Bone marrow (tissue), 2 donors: ENCODE measurements around the gene PLEKHS1.
"Not testable (repeated sequence)": the region's sequence is repeated elsewhere in the genome, so short reads cannot be mapped to it uniquely, and the experiment has no call there.

Source experiments
- DNase-seq, 2 donors: peaks; one replicate each; lab custom pipeline; 2025; lab: John Stamatoyannopoulos, UW

The PLEKHS1 gene

DNA sequence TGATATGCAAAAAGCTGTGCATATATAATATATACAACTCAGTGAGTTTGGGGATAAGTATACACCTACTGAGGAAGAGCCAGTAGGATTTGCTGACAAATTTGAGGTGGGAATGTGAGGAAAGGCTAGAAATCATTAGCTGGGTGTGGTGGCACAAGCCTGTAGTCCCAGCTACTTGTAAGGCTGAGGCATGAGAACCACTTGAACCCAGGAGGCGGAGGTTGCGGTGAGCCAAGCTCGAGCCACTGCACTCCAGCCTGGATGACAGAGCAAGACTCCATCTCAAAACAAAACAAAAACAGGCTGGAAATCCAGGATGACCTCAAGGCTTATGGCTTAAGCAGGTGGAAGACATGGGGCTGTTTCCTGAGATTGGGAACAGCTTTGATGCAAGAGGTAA, 10.6 kb upstream of the PLEKHS1 start:
- DNase-seq: no peak

DNA sequence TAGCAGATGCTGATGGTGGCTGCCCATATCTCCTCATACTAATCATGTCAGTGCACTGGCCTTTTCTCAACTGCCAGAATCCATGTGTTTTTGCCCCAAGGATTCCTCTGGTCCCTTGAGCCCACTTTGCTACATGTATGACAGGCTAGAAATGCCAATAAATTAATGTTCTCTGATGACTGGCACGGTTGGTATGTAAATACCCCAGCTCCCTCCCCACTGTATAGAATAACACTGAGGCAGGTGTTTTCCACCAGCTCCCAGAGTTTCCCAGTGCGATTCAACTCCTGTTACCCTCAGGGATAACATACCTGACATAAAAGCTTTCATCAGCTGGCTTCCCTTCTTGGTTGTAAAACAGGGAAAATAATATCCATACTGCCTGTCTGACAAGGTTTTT, 9.0 kb upstream of the PLEKHS1 start:
- DNase-seq: no peak

- no peak for DNase-seq
These were observed 7.9 kb upstream of the PLEKHS1 start for GRCh38 chr10:113743594-113743993.

DNA sequence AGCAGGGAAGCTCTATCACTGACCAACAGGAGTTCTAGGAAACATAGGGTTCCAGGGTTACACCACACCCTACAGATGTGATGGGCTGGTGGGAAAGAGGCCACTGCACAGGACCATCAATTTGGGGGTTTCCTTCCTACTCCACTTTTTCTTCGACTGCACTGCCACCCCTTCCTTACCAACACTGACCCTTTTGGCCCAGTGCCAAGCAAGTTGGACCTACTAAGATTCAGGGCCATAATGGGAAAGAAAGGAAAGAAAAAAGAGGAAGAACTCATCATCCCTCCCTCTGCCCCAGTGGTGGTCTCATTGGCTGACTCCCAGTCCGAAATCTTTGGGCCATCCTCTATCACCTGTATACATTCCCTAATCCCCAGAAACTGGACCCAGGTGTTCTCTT, 6.1 kb upstream of the PLEKHS1 start:
- no peak for DNase-seq

DNA sequence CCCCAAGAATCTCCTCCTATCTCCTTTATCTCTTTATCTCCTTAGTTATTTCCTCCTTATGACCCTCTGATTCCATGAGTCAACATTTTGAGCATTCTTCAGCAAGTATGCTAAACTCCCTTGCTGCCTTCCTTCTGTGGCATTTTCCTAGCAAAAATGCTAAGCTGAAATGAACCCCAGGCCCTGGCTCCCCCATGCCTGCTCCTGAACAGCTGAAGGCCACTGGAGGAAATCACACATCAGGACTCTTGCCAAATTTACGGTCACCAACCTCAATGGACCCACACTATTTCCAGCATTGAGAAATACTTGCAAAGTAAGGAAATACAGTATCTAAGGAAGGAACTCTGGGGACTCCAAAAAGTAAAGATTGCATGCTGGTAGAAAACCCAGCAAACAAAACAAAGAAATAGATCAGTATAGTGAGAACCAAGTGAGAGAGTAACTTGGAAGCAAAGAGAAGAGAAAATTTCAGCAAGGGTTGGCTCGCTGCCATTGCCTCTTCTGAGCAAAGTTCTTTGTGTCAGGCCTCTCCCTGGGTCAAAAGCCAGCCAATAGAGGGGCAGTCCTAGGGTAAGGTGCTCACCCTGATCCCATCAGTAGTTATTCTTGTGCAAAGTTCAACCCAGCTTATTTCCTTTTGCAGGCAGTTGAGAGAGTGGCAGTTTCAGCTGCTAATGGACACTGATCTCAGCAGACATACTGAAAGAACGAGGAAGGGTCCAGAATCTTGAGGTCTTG, 5.1 kb upstream of the PLEKHS1 start:
- no peak for DNase-seq

GRCh38 chr10:113752553-113752952, 1.1 kb downstream of the PLEKHS1 start:
- no peak for DNase-seq

GRCh38 chr10:113753020-113753692, 1.7 kb downstream of the PLEKHS1 start:
- no peak for DNase-seq

GRCh38 chr10:113754125-113754524, 2.6 kb downstream of the PLEKHS1 start:
- no peak for DNase-seq

GRCh38 chr10:113754768-113755167, 3.3 kb downstream of the PLEKHS1 start:
- DNase-seq: no peak

GRCh38 chr10:113756940-113757543, 5.6 kb downstream of the PLEKHS1 start:
- no peak for DNase-seq

DNA sequence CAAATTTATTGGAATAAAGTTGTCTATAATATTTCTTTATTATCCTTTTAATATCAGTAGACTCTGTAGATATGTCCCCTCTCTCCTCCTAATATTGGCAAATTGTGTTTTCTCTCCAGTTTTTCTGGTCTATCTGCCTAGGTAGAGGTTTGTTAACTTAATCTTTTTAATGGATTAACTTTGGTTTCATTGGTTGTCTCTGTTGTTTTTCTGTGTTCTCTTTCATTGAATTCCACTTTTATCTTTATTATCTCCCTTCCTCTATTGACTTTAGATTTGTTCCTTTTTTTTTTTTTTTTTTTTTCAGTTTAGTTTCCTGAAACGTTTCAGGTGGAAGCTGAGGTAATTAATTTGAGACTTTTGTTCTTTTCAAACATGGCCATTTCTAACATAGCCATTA, 10.6 kb downstream of the PLEKHS1 start:
- no peak for DNase-seq

DNA sequence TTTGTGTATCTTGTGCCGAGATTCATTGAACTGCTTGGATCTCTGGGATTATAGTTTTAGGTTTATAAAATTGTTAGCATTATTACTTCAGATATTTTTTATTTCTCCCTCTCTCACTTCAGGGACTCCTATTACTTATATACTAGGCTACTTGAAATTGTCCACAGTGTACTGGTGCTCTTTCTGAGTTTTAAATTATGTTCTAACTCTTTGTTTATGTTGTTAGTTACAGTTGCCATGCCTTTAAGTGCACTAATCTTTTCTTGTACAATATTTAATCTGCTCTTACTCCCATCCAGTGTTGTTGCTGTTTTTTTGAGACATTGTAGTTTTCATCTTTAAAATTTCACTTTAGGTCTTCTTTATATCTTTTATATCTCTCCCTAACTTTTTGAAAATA, 13.1 kb downstream of the PLEKHS1 start:
- DNase-seq: no peak

- DNase-seq: no peak
These were observed 14.4 kb downstream of the PLEKHS1 start for GRCh38 chr10:113765910-113766309.

- DNase-seq: no peak
These were observed 15.7 kb downstream of the PLEKHS1 start for GRCh38 chr10:113767222-113767621.

GRCh38 chr10:113770346-113770745, 18.9 kb downstream of the PLEKHS1 start:
- DNase-seq: no peak

- not testable (repeated sequence) for DNase-seq
These were observed 19.6 kb downstream of the PLEKHS1 start for GRCh38 chr10:113771131-113771530.

DNA sequence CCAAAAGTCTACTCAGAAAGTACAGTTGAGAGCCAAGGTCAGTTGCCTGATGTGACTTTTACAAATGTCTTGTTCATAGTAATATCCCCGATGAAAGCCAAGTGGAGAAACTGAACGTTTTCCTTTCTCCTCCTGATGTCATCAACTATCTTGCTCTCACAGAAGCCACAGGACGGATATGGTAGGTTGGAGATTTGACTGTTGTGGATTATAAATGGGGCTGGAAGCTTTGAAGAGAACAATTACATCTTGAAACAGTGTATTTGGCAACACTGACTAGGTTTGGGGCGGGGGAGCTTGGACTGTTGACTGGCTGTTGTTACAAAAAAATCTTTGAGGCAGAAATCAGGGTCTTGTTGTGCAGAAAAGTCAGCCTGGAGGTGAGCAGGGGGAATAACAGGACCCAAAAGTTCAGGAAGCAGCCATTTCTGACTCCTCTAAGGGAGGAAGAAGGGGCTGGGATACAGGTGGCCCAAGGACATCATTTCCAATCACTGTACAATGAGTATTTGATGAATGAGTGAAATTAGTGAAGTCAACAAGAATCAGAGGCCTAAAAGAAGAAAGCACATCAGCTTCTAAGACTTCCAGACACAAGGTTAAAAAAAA, 24.3 kb downstream of the PLEKHS1 start:
- DNase-seq: no peak

GRCh38 chr10:113776553-113776952, 25.1 kb downstream of the PLEKHS1 start:
- no peak for DNase-seq

- no peak for DNase-seq
These were observed 29.3 kb downstream of the PLEKHS1 start for GRCh38 chr10:113780681-113781250.

- no peak for DNase-seq
These were observed 30.9 kb downstream of the PLEKHS1 start for GRCh38 chr10:113782367-113782766.

DNA sequence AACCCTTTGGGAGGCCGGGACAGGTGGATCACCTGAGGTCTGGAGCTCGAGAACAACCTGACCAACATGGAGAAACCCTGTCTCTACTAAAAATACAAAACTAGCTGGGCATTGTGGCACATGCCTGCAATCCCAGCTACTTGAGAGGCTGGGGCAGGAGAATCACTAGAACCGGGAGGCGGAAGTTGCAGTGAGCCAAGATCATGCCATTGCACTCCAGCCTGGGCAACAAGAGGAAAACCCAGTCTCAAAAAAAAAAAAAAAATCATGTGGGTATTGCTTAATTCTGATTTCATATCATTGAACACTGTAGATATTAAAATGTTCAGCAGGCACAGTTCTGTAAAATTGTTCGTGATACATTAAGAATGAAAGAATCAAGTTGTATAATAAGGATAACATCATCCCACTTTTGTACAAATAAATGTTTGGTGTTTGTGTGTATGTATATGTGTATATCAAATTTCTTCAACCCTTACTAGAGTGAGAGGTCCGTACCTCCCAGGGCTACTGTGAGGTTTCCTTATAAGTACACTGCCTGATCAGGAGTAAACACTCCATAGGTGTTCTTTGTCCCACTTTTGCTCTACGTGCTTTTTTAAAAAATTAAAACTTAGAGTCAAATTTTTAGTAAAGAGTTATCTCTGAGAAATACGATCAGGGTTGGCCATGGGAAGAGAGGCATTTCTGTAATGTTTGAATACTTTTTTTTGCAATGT, 31.7 kb downstream of the PLEKHS1 start:
- no peak for DNase-seq

DNA sequence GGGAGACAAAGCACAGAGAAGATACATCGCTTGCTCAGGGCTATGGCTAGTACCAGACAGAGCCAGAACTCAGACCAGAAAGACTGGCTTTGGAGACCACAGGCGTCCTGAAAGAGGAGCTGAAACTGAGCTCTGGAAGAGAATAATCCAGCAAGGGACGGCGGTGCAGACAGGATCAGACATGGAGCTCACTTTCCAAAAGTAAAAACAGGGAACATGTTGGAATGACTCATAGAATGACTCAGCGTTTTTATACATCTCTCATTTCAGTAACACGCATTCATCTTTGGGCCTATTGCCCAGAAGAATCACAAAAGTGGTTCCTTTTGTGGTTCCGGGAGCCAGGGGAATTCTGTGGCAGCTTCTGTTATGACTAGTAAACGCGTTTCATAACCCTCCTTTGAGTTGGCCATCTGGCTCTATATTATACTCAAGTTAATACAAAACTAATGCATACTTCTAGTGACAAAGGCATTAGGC, 37.2 kb downstream of the PLEKHS1 start:
- no peak for DNase-seq
